GM23248 (cell line): Measurements from ENCODE around the gene HSPH1.

Experiments
- EZH2 ChIP-seq: fragments of 200-600 bp; sonication (generic); IDR thresholded peaks from 2 replicates; pipeline ENCODE4 v1.6.1; 2018; ENCODE audit warnings: antibody characterized with exemption, mild to moderate bottlenecking; ENCODE audit not compliant: insufficient read depth, poor library complexity, severe bottlenecking
- EZH2phosphoT487 ChIP-seq: fragments of 200-600 bp; sonication (generic); IDR thresholded peaks from 2 replicates; pipeline ENCODE4 v1.6.1; 2018; ENCODE audit warnings: antibody characterized with exemption, moderate library complexity, mild to moderate bottlenecking, low read depth; ENCODE audit not compliant: insufficient read depth

DNA sequence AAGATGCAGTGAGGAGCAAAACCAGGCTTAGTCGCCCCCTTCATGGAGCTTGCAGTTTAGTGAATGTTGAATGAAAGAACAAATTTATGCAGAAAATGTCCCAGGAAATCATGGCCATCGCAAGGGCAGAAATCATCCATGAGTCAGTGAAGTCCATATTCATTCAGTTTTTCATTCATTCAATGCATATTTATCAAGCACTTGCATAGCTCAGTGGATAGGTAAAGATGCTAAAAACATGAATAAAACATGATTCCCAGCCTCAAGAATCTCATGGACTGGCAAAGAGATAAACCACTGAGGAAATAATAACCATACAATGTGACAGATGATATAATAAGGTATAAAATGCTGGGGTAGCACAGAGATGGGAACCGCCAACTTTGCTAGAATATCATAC lies 58.8 kb downstream of the HSPH1 start:
- no peak for TF ChIP-seq EZH2phosphoT487
- TF ChIP-seq EZH2 = no peak
